HG03159 (cell line): ENCODE results near the gene RFPL3.

Source experiments
- ATAC-seq: cut with Tn5 transposase; IDR thresholded peaks from one replicate; pipeline ENCODE4 v1.9.1; 2021; ENCODE audit warnings: mild to moderate bottlenecking, moderate library complexity; ENCODE audit not compliant: unreplicated experiment

RFPL3 gene

DNA sequence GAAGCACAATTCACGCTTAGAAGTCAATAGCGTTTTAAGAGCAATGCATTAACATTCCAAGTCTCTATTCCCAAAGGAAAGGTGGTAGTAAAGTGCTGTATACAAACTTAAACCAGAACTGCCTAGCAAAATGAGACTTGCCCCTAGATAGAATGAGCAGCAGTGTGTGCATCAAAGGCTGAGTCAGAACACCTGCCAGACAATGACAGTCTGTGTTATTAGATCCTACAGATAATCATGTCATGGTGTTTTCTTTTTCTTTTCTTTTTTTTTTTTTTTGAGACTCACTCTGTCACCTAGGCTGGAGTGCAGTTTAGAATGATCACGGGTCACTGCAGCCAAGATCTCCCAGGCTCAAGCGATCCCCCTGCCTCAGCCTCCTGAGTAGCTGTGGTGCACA lies 52.8 kb downstream of the RFPL3 start:
- no peak for ATAC-seq
